GM12878 (cell line): ENCODE data around the gene CEP83.

Experiments used
- FOXM1 ChIP-seq: IDR thresholded peaks from 2 replicates; pipeline ENCODE4 v1.6.1; 2012; ENCODE audit warnings: low read depth, mild to moderate bottlenecking, inconsistent platforms, low read length, moderate library complexity
- JUND ChIP-seq: IDR thresholded peaks from 2 replicates; pipeline ENCODE4 v1.6.1; 2012; ENCODE audit warnings: low read depth, mild to moderate bottlenecking, low read length, improper control_type of control experiment, moderate library complexity
- POLR2A ChIP-seq: IDR thresholded peaks from 2 replicates; pipeline ENCODE4 v1.6.1; 2011; ENCODE audit warnings: low read depth, mild to moderate bottlenecking, low read length
- ZBTB4 ChIP-seq: fragments of 450-650 bp; formaldehyde crosslinking; IDR thresholded peaks from 2 replicates; pipeline ENCODE4 v1.4.0; 2022; ENCODE audit warnings: mild to moderate bottlenecking, moderate library complexity

GRCh38 chr12:94405413-94406116 is 54.1 kb downstream of the CEP83 start:
- TF ChIP-seq POLR2A (no peak), ZBTB4 (CRISPR knock-in tag) (no peak), FOXM1 (no peak), JUND (no peak)
